Karpas-422 (cell line): ENCODE results near the gene DUS3L. TPM values are rescaled to one million over a fixed set of nuclear protein-coding genes. Genes with fewer than 3 reads are reported as not detected.

Source experiments
- DNase-seq: peaks from one replicate; pipeline ENCODE4 v3.0.0-alpha.2; 2015
- H2AFZ ChIP-seq: fragments of 200-600 bp; sonication (generic); 2 replicates; pipeline ENCODE4 v1.6.1; 2014; ENCODE audit warnings: antibody characterized with exemption, low read length, mixed read lengths
- H3K27ac ChIP-seq: fragments of 200-600 bp; sonication (generic); 2 replicates; pipeline ENCODE4 v1.5.1; 2014; ENCODE audit warnings: mild to moderate bottlenecking, low read length, moderate library complexity
- H3K27me3 ChIP-seq: fragments of 200-600 bp; sonication (generic); 2 replicates; pipeline ENCODE4 v1.6.1; 2014; ENCODE audit warnings: low read length, mixed read lengths
- H3K36me3 ChIP-seq: fragments of 200-600 bp; sonication (generic); 2 replicates; pipeline ENCODE4 v1.6.1; 2014; ENCODE audit warnings: low read length, mixed read lengths; ENCODE audit not compliant: insufficient read depth
- H3K4me1 ChIP-seq: fragments of 200-600 bp; sonication (generic); 2 replicates; pipeline ENCODE4 v1.6.1; 2014; ENCODE audit warnings: mild to moderate bottlenecking, low read length, mixed read lengths
- H3K4me2 ChIP-seq: fragments of 200-600 bp; sonication (generic); 2 replicates; pipeline ENCODE4 v1.6.1; 2014; ENCODE audit warnings: low read length, low read depth, mild to moderate bottlenecking; ENCODE audit not compliant: poor library complexity, severe bottlenecking
- H3K4me3 ChIP-seq: fragments of 200-600 bp; sonication (generic); 2 replicates; pipeline ENCODE4 v1.5.1; 2014; ENCODE audit warnings: mild to moderate bottlenecking, antibody characterized with exemption, low read length, mixed read lengths
- H3K79me2 ChIP-seq: fragments of 200-600 bp; sonication (generic); 2 replicates; pipeline ENCODE4 v1.6.1; 2014; ENCODE audit warnings: mild to moderate bottlenecking, low read length, mixed read lengths
- H3K9ac ChIP-seq: fragments of 200-600 bp; sonication (generic); 2 replicates; pipeline ENCODE4 v1.6.0; 2014; ENCODE audit warnings: low read length
- H3K9me2 ChIP-seq: fragments of 200-600 bp; sonication (generic), shearing (Covaris generic); replicated peaks from 2 replicates; pipeline ENCODE4 v1.6.0; 2014; ENCODE audit warnings: mild to moderate bottlenecking, low read length, moderate library complexity; ENCODE audit not compliant: insufficient read depth
- H3K9me3 ChIP-seq: fragments of 300-700, 200-600 bp; sonication (generic); 2 replicates; pipeline ENCODE4 v1.6.1; 2014; ENCODE audit warnings: low read length, mixed read lengths
- H4K20me1 ChIP-seq: fragments of 200-600 bp; sonication (generic); 2 replicates; pipeline ENCODE4 v1.6.1; 2014; ENCODE audit warnings: mild to moderate bottlenecking, antibody characterized with exemption, low read length, low read depth; ENCODE audit not compliant: insufficient read depth
- total RNA-seq: library from RNA; depleted of rRNA; stranded (reverse); fragments of >200 nt; shearing (Covaris generic); gene quantifications from 2 replicates; pipeline ENCODE4 v1.2.3, GENCODE V29; 2014; ENCODE audit warnings: low replicate concordance

The DUS3L gene
- total RNA-seq, 1 experiment from 2014 or later = 21.7 TPM

GRCh38 chr19:5829567-5830310 is 38.8 kb upstream of the DUS3L start:
- Histone ChIP-seq H3K79me2 (no peaks in the 10 kb centered on the region), H3K36me3 (no peaks in the 10 kb centered on the region), H3K27me3 (no peaks in the 10 kb centered on the region), H2AFZ (no peak overlapping the region), H3K4me1 (no peaks in the 10 kb centered on the region), H3K9me3 (no peaks in the 10 kb centered on the region), H3K9ac (no peak overlapping the region), H3K4me3 (no peak overlapping the region), H3K27ac (no peak overlapping the region), H4K20me1 (no peaks in the 10 kb centered on the region), H3K9me2 (no peaks in the 10 kb centered on the region), H3K4me2 (no peak overlapping the region)
- no peak for DNase-seq

GRCh38 chr19:5828661-5829566 is 38.0 kb upstream of the DUS3L start:
- no peak overlapping the region for H3K4me2 ChIP-seq
- H3K36me3 ChIP-seq = no peaks in the 10 kb centered on the region
- no peak for DNase-seq
- no peaks in the 10 kb centered on the region for H4K20me1 ChIP-seq
- no peak overlapping the region for H3K4me3 ChIP-seq
- H3K9ac ChIP-seq = no peak overlapping the region
- no peak overlapping the region for H3K27ac ChIP-seq
- no peaks in the 10 kb centered on the region for H3K9me3 ChIP-seq
- no peaks in the 10 kb centered on the region for H3K27me3 ChIP-seq
- no peaks in the 10 kb centered on the region for H3K4me1 ChIP-seq
- H3K9me2 ChIP-seq = no peaks in the 10 kb centered on the region
- no peaks in the 10 kb centered on the region for H3K79me2 ChIP-seq
- H2AFZ ChIP-seq = no peak overlapping the region

GRCh38 chr19:5827891-5828660 is 37.1 kb upstream of the DUS3L start:
- H3K4me3 ChIP-seq = no peak overlapping the region
- H3K9me2 ChIP-seq = no peaks in the 10 kb centered on the region
- H3K79me2 ChIP-seq = no peaks in the 10 kb centered on the region
- no peak overlapping the region for H3K27ac ChIP-seq
- H2AFZ ChIP-seq = no peak overlapping the region
- H4K20me1 ChIP-seq = no peaks in the 10 kb centered on the region
- no peaks in the 10 kb centered on the region for H3K36me3 ChIP-seq
- H3K4me2 ChIP-seq = no peak overlapping the region
- H3K9ac ChIP-seq = no peak overlapping the region
- no peak for DNase-seq
- H3K4me1 ChIP-seq = no peaks in the 10 kb centered on the region
- no peaks in the 10 kb centered on the region for H3K27me3 ChIP-seq
- no peaks in the 10 kb centered on the region for H3K9me3 ChIP-seq

DNA sequence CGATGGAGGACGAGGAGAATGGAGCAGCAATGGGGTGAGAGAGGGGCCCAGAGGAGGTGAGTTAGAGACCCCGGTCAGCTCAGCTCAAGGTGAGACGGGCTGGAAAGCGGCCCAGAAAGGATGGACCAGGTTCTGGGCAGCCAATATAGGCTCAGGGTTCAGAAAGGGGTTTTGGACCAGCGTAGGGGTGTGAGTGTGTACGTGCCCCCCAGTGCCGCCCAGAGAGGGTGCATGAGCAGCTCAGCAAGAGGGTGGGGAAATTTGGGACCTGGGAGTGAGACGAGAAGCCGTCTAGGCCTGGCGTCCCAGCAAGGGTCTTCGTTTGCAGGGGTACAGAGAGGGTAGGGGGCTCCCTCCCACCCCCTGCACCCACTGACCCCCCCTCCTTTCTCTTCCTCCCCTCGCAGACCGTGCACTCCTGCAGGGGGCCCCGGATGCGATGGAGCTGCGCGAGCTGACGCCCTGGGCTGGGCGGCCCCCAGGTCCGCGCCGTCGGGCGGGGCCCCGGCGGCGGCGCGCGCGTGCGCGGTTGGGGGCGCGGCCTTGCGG is 36.5 kb upstream of the DUS3L start:
- Histone ChIP-seq H2AFZ (no peak overlapping the region), H4K20me1 (no peaks in the 10 kb centered on the region), H3K27ac (no peak overlapping the region), H3K79me2 (no peaks in the 10 kb centered on the region), H3K4me1 (no peaks in the 10 kb centered on the region), H3K9ac (no peak overlapping the region), H3K4me3 (no peak overlapping the region), H3K9me3 (no peaks in the 10 kb centered on the region), H3K36me3 (no peaks in the 10 kb centered on the region), H3K27me3 (no peaks in the 10 kb centered on the region), H3K4me2 (no peak overlapping the region), H3K9me2 (no peaks in the 10 kb centered on the region)
- DNase-seq = no peak

- Histone ChIP-seq H3K9me2 (no peaks in the 10 kb centered on the region), H3K4me1 (peaks cover 6% of the 10 kb centered on the region), H3K36me3 (no peaks in the 10 kb centered on the region), H4K20me1 (no peaks in the 10 kb centered on the region), H3K27me3 (no peaks in the 10 kb centered on the region), H3K4me3 (no peak overlapping the region), H3K27ac (no peak overlapping the region), H3K79me2 (no peaks in the 10 kb centered on the region), H3K9me3 (no peaks in the 10 kb centered on the region), H3K9ac (no peak overlapping the region), H2AFZ (no peak overlapping the region), H3K4me2 (no peak overlapping the region)
- DNase-seq = no peak
Measured at GRCh38 chr19:5826531-5827341, 35.8 kb upstream of the DUS3L start.

GRCh38 chr19:5825178-5825577 is 34.2 kb upstream of the DUS3L start:
- Histone ChIP-seq H3K36me3 (no peaks in the 10 kb centered on the region), H3K9me3 (no peaks in the 10 kb centered on the region), H2AFZ (no peak overlapping the region), H4K20me1 (no peaks in the 10 kb centered on the region), H3K4me3 (no peak overlapping the region), H3K9ac (no peak overlapping the region), H3K4me2 (no peak overlapping the region), H3K4me1 (peaks cover 7% of the 10 kb centered on the region), H3K27me3 (no peaks in the 10 kb centered on the region), H3K9me2 (no peaks in the 10 kb centered on the region), H3K27ac (no peak overlapping the region), H3K79me2 (no peaks in the 10 kb centered on the region)
- DNase-seq = no peak

GRCh38 chr19:5824751-5825150 is 33.8 kb upstream of the DUS3L start:
- H3K9ac ChIP-seq = no peak overlapping the region
- H2AFZ ChIP-seq = no peak overlapping the region
- no peak overlapping the region for H3K4me2 ChIP-seq
- H3K4me1 ChIP-seq = peaks cover 7% of the 10 kb centered on the region
- H3K36me3 ChIP-seq = no peaks in the 10 kb centered on the region
- H3K27ac ChIP-seq = no peak overlapping the region
- no peak overlapping the region for H3K4me3 ChIP-seq
- no peaks in the 10 kb centered on the region for H4K20me1 ChIP-seq
- no peaks in the 10 kb centered on the region for H3K9me2 ChIP-seq
- H3K9me3 ChIP-seq = no peaks in the 10 kb centered on the region
- no peak for DNase-seq
- no peaks in the 10 kb centered on the region for H3K79me2 ChIP-seq
- H3K27me3 ChIP-seq = no peaks in the 10 kb centered on the region
